ENCODE results near the gene TLDC2.

GRCh38 chr20:36895036-36895435 lies 19.1 kb downstream of the TLDC2 start:
- TF ChIP-seq CTCF (IDR thresholded peaks at IDR 0.05 in 2 of 3, conservative IDR thresholded peaks at IDR 0.05 in 1 of 3; ENCODE audit: borderline replicate concordance in 1 of 3, insufficient read depth in 1 of 3, low read depth in 2 of 3, low read length in 2 of 3) (no peak), POLR2A (IDR thresholded peaks at IDR 0.05; ENCODE audit: borderline replicate concordance, extremely low read depth, insufficient read depth, insufficient read length) (no peak), EZH2phosphoT487 (IDR thresholded peaks at IDR 0.05; ENCODE audit: borderline replicate concordance) (no peak), ZNF274 (IDR thresholded peaks at IDR 0.05; ENCODE audit: low read depth, low read length) (no peak), EZH2 (IDR thresholded peaks at IDR 0.05) (no peak), RAD21 (IDR thresholded peaks at IDR 0.05; ENCODE audit: low read depth) (no peak), EGR1 (IDR thresholded peaks at IDR 0.05; ENCODE audit: low read depth) (no peak), ATF3 (IDR thresholded peaks at IDR 0.05) (no peak)
- TF ChIP-seq, protein P1, sequence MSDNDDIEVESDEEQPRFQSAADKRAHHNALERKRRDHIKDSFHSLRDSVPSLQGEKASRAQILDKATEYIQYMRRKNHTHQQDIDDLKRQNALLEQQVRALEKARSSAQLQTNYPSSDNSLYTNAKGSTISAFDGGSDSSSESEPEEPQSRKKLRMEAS (IDR thresholded peaks at IDR 0.05): no peak
